ENCODE results near the gene CCDC92.
"Not testable (repeated sequence)": the region's sequence is repeated elsewhere in the genome, so short reads cannot be mapped to it uniquely, and the experiment has no call there.

Gene CCDC92

GRCh38 chr12:123914726-123915333, 57.8 kb downstream of the CCDC92 start:
- Histone ChIP-seq H3K9me3 (no peaks in the 10 kb centered on the region), H3K27ac (no peak overlapping the region), H3K4me1 (no peaks in the 10 kb centered on the region), H3K27me3 (peaks cover 0 to 12% of the 10 kb centered on the region in 2 donors), H3K36me3 (no peaks in the 10 kb centered on the region), H3K4me3 (no peak overlapping the region)
- intact Hi-C loops (cut with DNase I; ENCODE audit: low total_unique reads): no loop called here
- DNase-seq: no peak
- TF ChIP-seq CTCF (IDR thresholded peaks at IDR 0.05): no peak

- Histone ChIP-seq H3K36me3 (no peaks in the 10 kb centered on the region), H3K27ac (no peak overlapping the region), H3K27me3 (peaks cover 0 to 12% of the 10 kb centered on the region in 2 donors), H3K9me3 (no peaks in the 10 kb centered on the region), H3K4me3 (no peak overlapping the region), H3K4me1 (no peaks in the 10 kb centered on the region)
- TF ChIP-seq CTCF (IDR thresholded peaks at IDR 0.05): no peak
- no peak for DNase-seq
- intact Hi-C loops (cut with DNase I; ENCODE audit: low total_unique reads): no loop called here
Observed at GRCh38 chr12:123912415-123913380, 59.9 kb downstream of the CCDC92 start.

GRCh38 chr12:123911672-123912409, 60.8 kb downstream of the CCDC92 start:
- DNase-seq; intact Hi-C loops (cut with DNase I; ENCODE audit: low total_unique reads); H3K27ac ChIP-seq; H3K9me3 ChIP-seq; H3K36me3 ChIP-seq; H3K4me1 ChIP-seq; H3K27me3 ChIP-seq; H3K4me3 ChIP-seq: not testable (repeated sequence)

- H3K9me3 ChIP-seq: no peaks in the 10 kb centered on the region
- no peaks in the 10 kb centered on the region for H3K36me3 ChIP-seq
- H3K27me3 ChIP-seq: peaks cover 0 to 3% of the 10 kb centered on the region in 2 donors
- TF ChIP-seq CTCF (IDR thresholded peaks at IDR 0.05): no peak
- intact Hi-C loops (cut with DNase I; ENCODE audit: low total_unique reads): no loop called here
- no peak overlapping the region for H3K27ac ChIP-seq
- H3K4me3 ChIP-seq: no peak overlapping the region
- H3K4me1 ChIP-seq: no peaks in the 10 kb centered on the region
- DNase-seq: no peak
Observed at GRCh38 chr12:123910761-123911193, 61.9 kb downstream of the CCDC92 start.

DNA sequence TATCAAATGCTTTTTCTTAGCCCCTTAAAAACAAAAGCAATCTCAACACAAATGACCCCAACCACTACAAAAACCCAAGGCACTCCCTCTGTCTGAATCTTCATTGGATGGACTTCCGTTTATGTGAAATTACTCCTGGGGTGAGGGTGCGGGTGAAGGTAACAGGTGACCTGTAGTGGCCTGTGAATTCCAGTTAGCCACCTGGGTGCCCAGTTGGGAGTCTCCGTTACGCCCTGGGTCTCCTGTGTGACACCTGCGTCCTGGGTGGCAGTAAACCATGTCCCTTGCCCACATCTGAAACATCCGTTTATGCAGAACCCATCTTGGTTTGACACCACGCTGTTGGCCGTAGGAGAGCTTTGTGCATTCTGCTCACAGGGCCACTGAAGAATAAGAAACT, 62.6 kb downstream of the CCDC92 start:
- no peak for TF ChIP-seq CTCF (IDR thresholded peaks at IDR 0.05)
- H3K9me3 ChIP-seq: no peaks in the 10 kb centered on the region
- intact Hi-C loops (cut with DNase I; ENCODE audit: low total_unique reads): no loop called here
- H3K4me1 ChIP-seq: no peaks in the 10 kb centered on the region
- H3K36me3 ChIP-seq: no peaks in the 10 kb centered on the region
- H3K27me3 ChIP-seq: peaks cover 0 to 3% of the 10 kb centered on the region in 2 donors
- H3K27ac ChIP-seq: no peak overlapping the region
- DNase-seq: no peak
- H3K4me3 ChIP-seq: no peak overlapping the region
